Loucy (cell line): ENCODE data around the gene PROZ.

ENCODE experiments used
- H2AFZ ChIP-seq: fragments of 200-600 bp; sonication (generic); 2 replicates; pipeline ENCODE4 v1.6.0; 2016; ENCODE audit warnings: antibody characterized with exemption, mild to moderate bottlenecking, low read length, moderate library complexity
- H3F3A ChIP-seq: fragments of 200-600 bp; 2 replicates; pipeline ENCODE4 v1.6.0; 2016; ENCODE audit warnings: antibody characterized with exemption, low read depth, mild to moderate bottlenecking
- H3K27me3 ChIP-seq: fragments of 200-600 bp; sonication (generic); 2 replicates; pipeline ENCODE4 v1.6.1; 2014; ENCODE audit warnings: low read length, mild to moderate bottlenecking; ENCODE audit not compliant: insufficient read depth, poor library complexity, severe bottlenecking
- H3K36me3 ChIP-seq: fragments of 200-600 bp; sonication (generic); 2 replicates; pipeline ENCODE4 v1.6.1; 2016; ENCODE audit warnings: low read length; ENCODE audit not compliant: insufficient read depth
- H3K4me1 ChIP-seq: fragments of 200-600 bp; sonication (generic); 2 replicates; pipeline ENCODE4 v1.5.1; 2014; ENCODE audit warnings: low read length, mild to moderate bottlenecking; ENCODE audit not compliant: insufficient read depth, poor library complexity, severe bottlenecking
- H3K4me2 ChIP-seq: fragments of 200-600 bp; sonication (generic); 2 replicates; pipeline ENCODE4 v1.6.0; 2014; ENCODE audit warnings: antibody characterized with exemption, low read length, low read depth, mild to moderate bottlenecking; ENCODE audit not compliant: poor library complexity, severe bottlenecking
- H3K4me3 ChIP-seq: fragments of 200-600 bp; sonication (generic); 2 replicates; pipeline ENCODE4 v1.5.1; 2014; ENCODE audit warnings: low read length, mild to moderate bottlenecking, mixed read lengths; ENCODE audit not compliant: poor library complexity, severe bottlenecking
- H3K79me2 ChIP-seq: fragments of 200-600 bp; sonication (generic); 2 replicates; pipeline ENCODE4 v1.6.1; 2014; ENCODE audit warnings: low read length; ENCODE audit not compliant: insufficient read depth
- H3K9ac ChIP-seq: fragments of 200-600 bp; sonication (generic); 2 replicates; pipeline ENCODE4 v1.6.0; 2014; ENCODE audit warnings: mild to moderate bottlenecking, low read depth, low read length, moderate library complexity; ENCODE audit not compliant: poor library complexity, severe bottlenecking
- H3K9me2 ChIP-seq: fragments of 200-600 bp; sonication (generic); replicated peaks from 2 replicates; pipeline ENCODE4 v1.6.1; 2016; ENCODE audit warnings: low read depth, low read length, mixed read lengths
- H3K9me3 ChIP-seq: fragments of 200-600 bp; sonication (generic); 2 replicates; pipeline ENCODE4 v1.6.1; 2014; ENCODE audit warnings: mild to moderate bottlenecking, antibody characterized with exemption, low read length, low read depth; ENCODE audit not compliant: insufficient read depth
- H4K20me1 ChIP-seq: fragments of 200-600 bp; sonication (generic); 2 replicates; pipeline ENCODE4 v1.6.0; 2014; ENCODE audit warnings: antibody characterized with exemption, low read length, mild to moderate bottlenecking; ENCODE audit not compliant: insufficient read depth, poor library complexity, severe bottlenecking
- CTCF ChIP-seq: fragments of 200-600 bp; sonication (generic); conservative IDR thresholded peaks from 2 replicates; pipeline ENCODE4 v1.5.1; 2014; ENCODE audit warnings: mild to moderate bottlenecking, antibody characterized with exemption, low read length
- EZH2phosphoT487 ChIP-seq: fragments of 200-600 bp; IDR thresholded peaks from 2 replicates; pipeline ENCODE4 v1.6.1; 2018; ENCODE audit warnings: antibody characterized with exemption, mild to moderate bottlenecking, moderate library complexity, borderline replicate concordance

PROZ gene

GRCh38 chr13:113140677-113141600 lies 17.5 kb upstream of the PROZ start:
- Histone ChIP-seq H3K9me2 (no peaks in the 10 kb centered on the region), H3K9ac (no peak overlapping the region), H4K20me1 (no peaks in the 10 kb centered on the region), H3K79me2 (no peaks in the 10 kb centered on the region), H3K4me1 (no peaks in the 10 kb centered on the region), H3K9me3 (no peaks in the 10 kb centered on the region), H3K4me3 (no peak overlapping the region), H2AFZ (no peak overlapping the region), H3K36me3 (no peaks in the 10 kb centered on the region), H3K4me2 (no peak overlapping the region), H3F3A (no peaks in the 10 kb centered on the region), H3K27me3 (no peaks in the 10 kb centered on the region)
- TF ChIP-seq CTCF (no peak), EZH2phosphoT487 (no peak)

- Histone ChIP-seq H3K4me2 (no peak overlapping the region), H2AFZ (no peak overlapping the region), H4K20me1 (no peaks in the 10 kb centered on the region), H3K9ac (no peak overlapping the region), H3K9me2 (no peaks in the 10 kb centered on the region), H3K36me3 (no peaks in the 10 kb centered on the region), H3K4me3 (no peak overlapping the region), H3F3A (no peaks in the 10 kb centered on the region), H3K9me3 (no peaks in the 10 kb centered on the region), H3K79me2 (no peaks in the 10 kb centered on the region), H3K4me1 (no peaks in the 10 kb centered on the region), H3K27me3 (no peaks in the 10 kb centered on the region)
- no peak for TF ChIP-seq EZH2phosphoT487
- TF ChIP-seq CTCF = no peak
Measured at GRCh38 chr13:113141601-113141970, 16.9 kb upstream of the PROZ start.

GRCh38 chr13:113142876-113143275 lies 15.6 kb upstream of the PROZ start:
- Histone ChIP-seq H3K27me3 (no peaks in the 10 kb centered on the region), H3K9me3 (no peaks in the 10 kb centered on the region), H3K4me1 (no peaks in the 10 kb centered on the region), H3F3A (no peaks in the 10 kb centered on the region), H3K79me2 (no peaks in the 10 kb centered on the region), H3K9me2 (no peaks in the 10 kb centered on the region), H3K36me3 (no peaks in the 10 kb centered on the region), H3K4me3 (no peak overlapping the region), H3K9ac (no peak overlapping the region), H4K20me1 (no peaks in the 10 kb centered on the region), H3K4me2 (no peak overlapping the region), H2AFZ (no peak overlapping the region)
- TF ChIP-seq EZH2phosphoT487 = no peak
- TF ChIP-seq CTCF = no peak
